Peyer's patch (tissue), 4 donors: Measurements from ENCODE around the gene CABCOCO1.

Experiments used
- CTCF ChIP-seq, 6 experiments: fragments of 450-650 bp in 4 of 6; fragments of 200-600 bp in 2 of 6; sonication (generic) in 1 of 6; IDR thresholded peaks; one replicate each; pipeline ENCODE4 v1.5.1; 2017 to 2019; ENCODE audit warnings: antibody characterized with exemption in 6 of 6, mild to moderate bottlenecking in 3 of 6, moderate library complexity in 1 of 6
- POLR2A ChIP-seq, 2 donors: fragments of 450-650 bp; IDR thresholded peaks; one replicate each; pipeline ENCODE4 v1.5.1; 2017; ENCODE audit warnings: antibody characterized with exemption in 2 of 2, mild to moderate bottlenecking in 2 of 2, moderate library complexity in 2 of 2

GRCh38 chr10:61662794-61663259 is at the start of gene CABCOCO1:
- no peak for TF ChIP-seq CTCF (IDR thresholded peaks at IDR 0.05)
- TF ChIP-seq POLR2A (IDR thresholded peaks at IDR 0.05) = no peak
